ENCODE results near the gene CLBA1. TPM values are rescaled to one million over a fixed set of nuclear protein-coding genes. Genes with fewer than 3 reads are reported as not detected.

The CLBA1 gene
- total RNA-seq, 2 experiments from 2014 or later, result 0.47 to 0.67 TPM

GRCh38 chr14:104953896-104954656, 31.5 kb upstream of the CLBA1 start:
- H3K9me3 Mint-ChIP-seq, result no peaks in the 10 kb centered on the region
- no peak for TF ChIP-seq CTCF (IDR thresholded peaks at IDR 0.05)
- H3K27me3 Mint-ChIP-seq, result peaks cover 6% of the 10 kb centered on the region
- no peak for DNase-seq
- ChIA-PET POLR2A (interaction anchor here (0.5 kb wide), 1 partner anchor 72 kb away, joined by 3 read pairs; no protein-coding TSS in a partner anchor), CTCF (no interaction called here)
- no peak for ATAC-seq
- intact Hi-C loops (cut with micrococcal nuclease), result no loop called here
- H3K27ac Mint-ChIP-seq, result no peak overlapping the region
- no peaks in the 10 kb centered on the region for H3K4me1 Mint-ChIP-seq (ENCODE audit: low read depth)
- H3K4me3 Mint-ChIP-seq, result no peak overlapping the region
- H3K36me3 Mint-ChIP-seq (ENCODE audit: low read depth), result no peaks in the 10 kb centered on the region

GRCh38 chr14:104954746-104955395, 30.7 kb upstream of the CLBA1 start:
- H3K4me3 Mint-ChIP-seq, result no peak overlapping the region
- ATAC-seq (no peak), DNase-seq (no peak)
- CTCF ChIA-PET, result no interaction called here
- intact Hi-C loops (cut with micrococcal nuclease), result no loop called here
- H3K27me3 Mint-ChIP-seq, result peaks cover 6% of the 10 kb centered on the region
- H3K9me3 Mint-ChIP-seq, result no peaks in the 10 kb centered on the region
- TF ChIP-seq CTCF (IDR thresholded peaks at IDR 0.05), result no peak
- POLR2A ChIA-PET, result no interaction called here
- no peak overlapping the region for H3K27ac Mint-ChIP-seq
- no peaks in the 10 kb centered on the region for H3K4me1 Mint-ChIP-seq (ENCODE audit: low read depth)
- H3K36me3 Mint-ChIP-seq (ENCODE audit: low read depth), result no peaks in the 10 kb centered on the region

DNA sequence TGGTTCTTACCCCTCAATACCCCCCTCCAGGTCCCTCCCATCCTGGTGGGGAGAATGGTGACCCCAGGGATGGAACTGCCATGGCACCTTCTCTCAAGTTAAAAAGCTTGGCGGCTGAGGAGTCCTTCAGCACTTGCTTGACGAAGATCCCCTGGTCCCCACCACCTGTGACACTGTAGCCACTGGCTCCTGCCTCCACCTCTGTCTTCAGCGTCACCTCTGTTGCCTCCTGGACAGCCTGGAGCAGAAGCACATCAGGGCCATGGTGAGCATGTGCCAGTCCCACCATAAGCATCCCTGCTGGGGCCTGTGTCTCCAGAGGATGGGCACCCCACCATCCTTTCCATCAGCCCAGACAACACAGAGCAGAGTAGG, 30.2 kb upstream of the CLBA1 start:
- CTCF ChIA-PET, result interaction anchor here (0.8 to 1.3 kb wide), 2 partner anchors 9 to 10 kb away, joined by 3 to 4 read pairs; no protein-coding TSS in a partner anchor
- Mint-ChIP-seq H3K27me3 (peaks cover 6% of the 10 kb centered on the region), H3K4me1 (ENCODE audit: low read depth) (no peaks in the 10 kb centered on the region), H3K27ac (no peak overlapping the region), H3K36me3 (ENCODE audit: low read depth) (no peaks in the 10 kb centered on the region), H3K4me3 (no peak overlapping the region), H3K9me3 (no peaks in the 10 kb centered on the region)
- TF ChIP-seq CTCF (IDR thresholded peaks at IDR 0.05), result no peak
- DNase-seq, result no peak
- intact Hi-C loops (cut with micrococcal nuclease), result no loop called here
- POLR2A ChIA-PET, result no interaction called here
- no peak for ATAC-seq

- Mint-ChIP-seq H3K27me3 (peaks cover 6% of the 10 kb centered on the region), H3K27ac (no peak overlapping the region), H3K4me1 (ENCODE audit: low read depth) (no peaks in the 10 kb centered on the region), H3K4me3 (no peak overlapping the region), H3K9me3 (no peaks in the 10 kb centered on the region), H3K36me3 (ENCODE audit: low read depth) (no peaks in the 10 kb centered on the region)
- ATAC-seq (no peak), DNase-seq (no peak)
- TF ChIP-seq CTCF (IDR thresholded peaks at IDR 0.05), result no peak
- ChIA-PET CTCF (interaction anchor here (1.3 kb wide), 1 partner anchor 9 kb away, joined by 3 read pairs; no protein-coding TSS in a partner anchor), POLR2A (no interaction called here)
- intact Hi-C loops (cut with micrococcal nuclease), result no loop called here
These were observed 29.2 kb upstream of the CLBA1 start for GRCh38 chr14:104956290-104956890.

Measured in activated CD8-positive, alpha-beta T cell treated with anti-CD3 and anti-CD28 coated beads for 36 hours (primary cell).